Heart left ventricle (tissue), 13 donors: ENCODE measurements around the gene PTCD1.

Experiments used
- POLR2A ChIP-seq, 2 donors: fragments of 450-650 bp; IDR thresholded peaks; one replicate each; pipeline ENCODE4 v1.6.1; 2017; ENCODE audit warnings: antibody characterized with exemption in 2 of 2, mild to moderate bottlenecking in 2 of 2, moderate library complexity in 2 of 2
- TF ChIP-seq, protein P1 (sequence below), 12 donors: fragments of 200-600 bp; sonication (generic) in 4 of 12; IDR thresholded peaks; one replicate each; pipeline versions ENCODE4 v1.5.0 to v1.8.0; 2018 to 2022; ENCODE audit warnings: antibody characterized with exemption in 12 of 12, mild to moderate bottlenecking in 5 of 12
- donor health status: ischemic (EF 13 %, LVEDD 7.1; RV severe dilation, severe dysfunction).
- donor health status: DM: no; HTN: yes; CAD: no.
- donor health status: DM: no; HTN: no; CAD: no.
- donor health status: ischemic (EF 25% LVEDD 6.9; RV normal size, moderate dysfunction).
- donor health status: ischemic (EF 25% LVEDD 5.7; RV mildly dilated, moderate dysfunction).
- donor health status: ischemic (EF 35%, LVEDD 5.7; RV mildly dilated, moderate dysfunction).
- donor health status: nonischemic (EF 11% LVEDD 7.7; RV severe dilation, severe dysfunction).
- donor health status: DM: yes; HTN: yes; CAD: no.
- donor health status: PGD.
- donor health status: ischemic (EF 29% LVEDD 5.4; RV normal size, mild dysfunction).
- donor health status: nonischemic (EF 23%, LVEDD 6.1; RV moderate dilation, normal function).

DNA sequence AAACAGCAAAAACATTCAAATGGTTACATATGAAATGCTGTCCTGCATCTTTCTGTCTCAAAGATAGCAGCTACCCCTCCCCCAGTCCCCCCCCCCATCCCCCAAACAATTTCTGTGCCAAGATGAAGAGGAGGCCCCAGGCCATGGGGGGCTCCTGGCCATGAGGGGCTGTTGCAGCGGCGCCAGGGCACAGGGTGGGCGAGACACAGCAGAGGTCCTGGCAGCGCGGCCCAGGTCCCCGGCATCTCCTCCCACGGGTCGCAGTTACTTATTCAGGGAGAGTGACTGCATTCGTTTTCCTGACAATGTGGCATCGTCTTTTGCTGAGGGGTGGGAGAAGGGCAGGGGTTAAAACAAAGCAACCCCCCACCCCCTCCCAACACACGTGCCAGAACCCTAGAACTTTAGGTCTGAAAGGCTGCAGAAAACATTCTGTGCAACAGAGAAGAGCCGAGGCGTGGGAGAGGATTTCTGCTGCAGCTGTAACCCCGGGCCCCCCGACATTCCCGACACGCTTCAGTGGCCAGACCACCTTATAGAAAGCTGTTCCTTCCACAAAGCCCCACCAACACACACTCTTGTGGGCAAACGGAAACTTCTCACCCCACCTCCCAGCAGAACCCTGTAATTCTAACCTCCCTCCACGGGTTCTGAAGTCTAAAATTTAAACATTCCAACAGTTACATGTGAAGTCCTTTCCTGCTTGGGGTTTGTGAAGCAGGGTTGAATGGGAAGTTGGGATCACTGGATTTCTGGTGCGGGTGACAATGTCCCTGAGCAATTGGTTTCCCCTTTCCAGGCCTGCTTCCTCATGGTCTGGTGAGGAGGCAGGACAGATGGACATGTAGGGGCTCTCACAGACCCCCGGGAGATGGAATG lies 41.9 kb downstream of the PTCD1 start:
- TF ChIP-seq, protein P1, sequence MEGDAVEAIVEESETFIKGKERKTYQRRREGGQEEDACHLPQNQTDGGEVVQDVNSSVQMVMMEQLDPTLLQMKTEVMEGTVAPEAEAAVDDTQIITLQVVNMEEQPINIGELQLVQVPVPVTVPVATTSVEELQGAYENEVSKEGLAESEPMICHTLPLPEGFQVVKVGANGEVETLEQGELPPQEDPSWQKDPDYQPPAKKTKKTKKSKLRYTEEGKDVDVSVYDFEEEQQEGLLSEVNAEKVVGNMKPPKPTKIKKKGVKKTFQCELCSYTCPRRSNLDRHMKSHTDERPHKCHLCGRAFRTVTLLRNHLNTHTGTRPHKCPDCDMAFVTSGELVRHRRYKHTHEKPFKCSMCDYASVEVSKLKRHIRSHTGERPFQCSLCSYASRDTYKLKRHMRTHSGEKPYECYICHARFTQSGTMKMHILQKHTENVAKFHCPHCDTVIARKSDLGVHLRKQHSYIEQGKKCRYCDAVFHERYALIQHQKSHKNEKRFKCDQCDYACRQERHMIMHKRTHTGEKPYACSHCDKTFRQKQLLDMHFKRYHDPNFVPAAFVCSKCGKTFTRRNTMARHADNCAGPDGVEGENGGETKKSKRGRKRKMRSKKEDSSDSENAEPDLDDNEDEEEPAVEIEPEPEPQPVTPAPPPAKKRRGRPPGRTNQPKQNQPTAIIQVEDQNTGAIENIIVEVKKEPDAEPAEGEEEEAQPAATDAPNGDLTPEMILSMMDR (IDR thresholded peaks at IDR 0.05) = no peak
- no peak for TF ChIP-seq POLR2A (IDR thresholded peaks at IDR 0.05)
